GM18508 (cell line): ENCODE results near the gene LMO3.

Source experiments
- ATAC-seq: cut with Tn5 transposase; IDR thresholded peaks from one replicate; pipeline ENCODE4 v1.9.1; 2021; ENCODE audit warnings: moderate number of reproducible peaks; ENCODE audit not compliant: insufficient read depth, unreplicated experiment

Gene LMO3

GRCh38 chr12:16603260-16603915 is 2.6 kb downstream of the LMO3 start:
- ATAC-seq, result no peak

- ATAC-seq, result no peak
These were observed 3.5 kb downstream of the LMO3 start for GRCh38 chr12:16602412-16602811.

- no peak for ATAC-seq
These were observed 5.4 kb downstream of the LMO3 start for GRCh38 chr12:16600525-16600924.

- no peak for ATAC-seq
These were observed 6.9 kb downstream of the LMO3 start for GRCh38 chr12:16599081-16599480.

GRCh38 chr12:16594797-16595196 is 11.2 kb downstream of the LMO3 start:
- no peak for ATAC-seq

- ATAC-seq, result no peak
These were observed 12.4 kb downstream of the LMO3 start for GRCh38 chr12:16593546-16593945.

- ATAC-seq, result no peak
These were observed 15.3 kb downstream of the LMO3 start for GRCh38 chr12:16590645-16591044.

- no peak for ATAC-seq
These were observed 17.1 kb downstream of the LMO3 start for GRCh38 chr12:16588812-16589211.

- ATAC-seq, result no peak
These were observed 18.4 kb downstream of the LMO3 start for GRCh38 chr12:16587514-16587913.

- ATAC-seq, result no peak
These were observed 18.9 kb downstream of the LMO3 start for GRCh38 chr12:16587110-16587453.

GRCh38 chr12:16586350-16587109 is 19.4 kb downstream of the LMO3 start:
- no peak for ATAC-seq

GRCh38 chr12:16585781-16586180 is 20.2 kb downstream of the LMO3 start:
- ATAC-seq, result no peak

GRCh38 chr12:16583969-16584745 is 21.8 kb downstream of the LMO3 start:
- ATAC-seq, result no peak

- ATAC-seq, result no peak
These were observed 24.5 kb downstream of the LMO3 start for GRCh38 chr12:16581416-16581815.

GRCh38 chr12:16579041-16579440 is 26.9 kb downstream of the LMO3 start:
- ATAC-seq, result no peak

GRCh38 chr12:16573398-16574077 is 32.4 kb downstream of the LMO3 start:
- ATAC-seq, result no peak

- ATAC-seq, result no peak
These were observed 37.1 kb downstream of the LMO3 start for GRCh38 chr12:16568873-16569272.

GRCh38 chr12:16564675-16565074 is 41.3 kb downstream of the LMO3 start:
- no peak for ATAC-seq

GRCh38 chr12:16563504-16563903 is 42.5 kb downstream of the LMO3 start:
- no peak for ATAC-seq

GRCh38 chr12:16562921-16563320 is 43.0 kb downstream of the LMO3 start:
- ATAC-seq, result no peak

GRCh38 chr12:16562435-16562834 is 43.5 kb downstream of the LMO3 start:
- ATAC-seq, result no peak
